HCT116 (cell line): ENCODE results near the gene INKA2. TPM values are rescaled to one million over a fixed set of nuclear protein-coding genes. Genes with fewer than 3 reads are reported as not detected.
A peak's percentile ranks its signal among the peaks of the same experiment; 100 is the strongest.

Source experiments
- ATAC-seq: fragments of 200-7000 bp; cut with Tn5 transposase; 2 replicates; pipeline ENCODE4 v1.9.1; 2020; ENCODE audit warnings: mild to moderate bottlenecking, moderate library complexity
- BruUV-seq: library from RNA; stranded (reverse); fragments of 400-500 nt; replicated peaks from 2 replicates; lab custom pipeline; 2021; lab: Mats Ljungman, UMichigan
- CTCF ChIA-PET: fragments of 300-600 bp; sonication (Branson Sonifier 250); formaldehyde crosslinking; loops from one replicate; lab custom pipeline; 2021; ENCODE audit warnings: antibody characterized with exemption; lab: Charles Lee
- POLR2A ChIA-PET: fragments of 300-600, 350-600 bp; sonication (Branson Sonifier 250); formaldehyde crosslinking; loops from one replicate; lab custom pipeline; 2021; ENCODE audit warnings: antibody characterized with exemption; lab: Charles Lee
- RAD21 ChIA-PET, 2 experiments: fragments of 300-600 bp; sonication (Branson Sonifier 250); formaldehyde crosslinking; loops; one replicate each; lab custom pipeline; 2023; ENCODE audit warnings: low total read pairs in 2 of 2; ENCODE audit not compliant: uncharacterized antibody in 2 of 2, unreplicated experiment in 2 of 2, low non-redundant PET in 1 of 2; lab: Charles Lee
- DNase-seq: peaks from one replicate; pipeline ENCODE4 v3.0.0-alpha.2; 2010; ENCODE audit warnings: low read depth, low spot score
- H2AFZ ChIP-seq: fragments of 200-600 bp; shearing (Covaris generic), sonication (generic); 2 replicates; pipeline ENCODE4 v1.6.1; 2017; ENCODE audit warnings: low read depth, mixed run types, mixed read lengths, antibody characterized with exemption, low read length; ENCODE audit not compliant: poor library complexity, severe bottlenecking
- H3K27ac ChIP-seq: 2 replicates; pipeline ENCODE4 v1.5.1; 2012; ENCODE audit warnings: low read depth, low read length
- H3K27me3 ChIP-seq: fragments of 200-600 bp; sonication (generic); 2 replicates; pipeline ENCODE4 v1.6.1; 2016; ENCODE audit warnings: mixed run types, low read length, mixed read lengths; ENCODE audit not compliant: insufficient read depth
- H3K36me3 ChIP-seq, 2 experiments: fragments of 200-500 bp in 1 of 2; fragments of 200-600 bp in 1 of 2; sonication (Bioruptor generic) in 1 of 2; sonication (generic) in 1 of 2; 2 replicates each; pipeline versions ENCODE4 v1.5.1 to v1.6.1; 2014 to 2016; ENCODE audit warnings: low read length in 2 of 2, inconsistent platforms in 1 of 2, mixed read lengths in 1 of 2, mixed run types in 1 of 2; ENCODE audit not compliant: insufficient read depth in 2 of 2, control insufficient read depth in 1 of 2
- H3K4me1 ChIP-seq, 2 experiments: fragments of 200-600 bp in 1 of 2; sonication (generic) in 1 of 2; 2 replicates each; pipeline versions ENCODE4 v1.5.1 to v1.6.1; 2012 to 2017; ENCODE audit warnings: low read length in 2 of 2, inconsistent platforms in 1 of 2, mild to moderate bottlenecking in 1 of 2, mixed read lengths in 1 of 2, mixed run types in 1 of 2, moderate library complexity in 1 of 2; ENCODE audit not compliant: insufficient read depth in 2 of 2, control insufficient read depth in 1 of 2
- H3K4me2 ChIP-seq: fragments of 200-600 bp; sonication (generic); 2 replicates; pipeline ENCODE4 v1.6.1; 2017; ENCODE audit warnings: mixed run types, low read length, mixed read lengths
- H3K4me3 ChIP-seq, 2 experiments: fragments of 200-600 bp in 1 of 2; sonication (generic) in 1 of 2; replicated peaks in 1 of 2; 2 replicates each; pipeline ENCODE4 v1.5.1; 2011 to 2016; ENCODE audit warnings: low read length in 2 of 2, control low read depth in 1 of 2, low read depth in 1 of 2, mild to moderate bottlenecking in 1 of 2, mixed read lengths in 1 of 2, mixed run types in 1 of 2
- H3K79me2 ChIP-seq: fragments of 200-600 bp; sonication (generic); 2 replicates; pipeline ENCODE4 v1.6.1; 2017; ENCODE audit warnings: mild to moderate bottlenecking, mixed run types, low read length, moderate library complexity, mixed read lengths; ENCODE audit not compliant: insufficient read depth
- H3K9ac ChIP-seq: fragments of 200-600 bp; sonication (generic); 2 replicates; pipeline ENCODE4 v1.6.1; 2016; ENCODE audit warnings: low read length, mixed read lengths
- H3K9me2 ChIP-seq: fragments of 200-600 bp; sonication (generic), shearing (Covaris generic); 2 replicates; pipeline ENCODE4 v1.6.1; 2017; ENCODE audit warnings: mixed run types, mild to moderate bottlenecking, moderate library complexity; ENCODE audit not compliant: insufficient read depth
- H3K9me3 ChIP-seq, 2 experiments: fragments of 200-500 bp in 1 of 2; fragments of 200-600 bp in 1 of 2; sonication (Bioruptor generic) in 1 of 2; sonication (generic) in 1 of 2; 2 replicates each; pipeline ENCODE4 v1.6.1; 2014 to 2017; ENCODE audit warnings: low read length in 2 of 2, mixed read lengths in 2 of 2, inconsistent platforms in 1 of 2, low read depth in 1 of 2, mild to moderate bottlenecking in 1 of 2, mixed run types in 1 of 2, moderate library complexity in 1 of 2; ENCODE audit not compliant: control insufficient read depth in 1 of 2, insufficient read depth in 1 of 2
- H4K20me1 ChIP-seq: fragments of 200-600 bp; sonication (generic), shearing (Covaris generic); 2 replicates; pipeline ENCODE4 v1.6.1; 2017; ENCODE audit warnings: mixed run types, mild to moderate bottlenecking, moderate library complexity; ENCODE audit not compliant: insufficient read depth
- CEBPB ChIP-seq: IDR thresholded peaks from 2 replicates; pipeline ENCODE4 v1.6.1; 2012; ENCODE audit warnings: low read depth
- CTCF ChIP-seq, 3 experiments: fragments of 200-600 bp in 1 of 3; sonication (generic) in 1 of 3; IDR thresholded peaks in 2 of 3; conservative IDR thresholded peaks in 1 of 3; 2 replicates each; pipeline ENCODE4 v1.5.1; 2012 to 2017; ENCODE audit warnings: low read depth in 2 of 3, low read length in 2 of 3, antibody characterized with exemption in 1 of 3, borderline replicate concordance in 1 of 3, control low read depth in 1 of 3, mild to moderate bottlenecking in 1 of 3, mixed read lengths in 1 of 3, mixed run types in 1 of 3, moderate library complexity in 1 of 3; ENCODE audit not compliant: insufficient read depth in 1 of 3
- EGR1 ChIP-seq: IDR thresholded peaks from 2 replicates; pipeline ENCODE4 v1.6.1; 2012; ENCODE audit warnings: low read depth
- EZH2phosphoT487 ChIP-seq: fragments of 200-600 bp; IDR thresholded peaks from 2 replicates; pipeline ENCODE4 v1.6.1; 2018; ENCODE audit warnings: antibody characterized with exemption, borderline replicate concordance
- MAX ChIP-seq: IDR thresholded peaks from 2 replicates; pipeline ENCODE4 v1.6.1; 2012
- POLR2AphosphoS5 ChIP-seq: IDR thresholded peaks from 2 replicates; pipeline ENCODE4 v1.6.1; 2011; ENCODE audit warnings: mild to moderate bottlenecking, low read depth, low read length, moderate library complexity
- RAD21 ChIP-seq: IDR thresholded peaks from 2 replicates; pipeline ENCODE4 v1.6.1; 2012; ENCODE audit warnings: low read depth, mild to moderate bottlenecking
- SIN3A ChIP-seq: IDR thresholded peaks from 2 replicates; pipeline ENCODE4 v1.6.1; 2012; ENCODE audit warnings: low read depth
- SP1 ChIP-seq: IDR thresholded peaks from 2 replicates; pipeline ENCODE4 v1.6.1; 2012; ENCODE audit warnings: low read depth
- intact Hi-C: fragments of 100-400 bp; cut with micrococcal nuclease; formaldehyde crosslinking; loops from 2 replicates; pipeline ENCODE4 v1.10.0; 2022
- total RNA-seq: library from RNA; stranded (reverse); gene quantifications from one replicate; pipeline ENCODE4 v1.2.1, GENCODE V29; 2021; ENCODE audit not compliant: unreplicated experiment

The INKA2 gene
- total RNA-seq, 1 experiment from 2014 or later, result 4.0 TPM

- ChIA-PET CTCF (interaction anchor here (0.7 to 2.3 kb wide), 16 partner anchors 8 to 273 kb away, joined by 3 to 63 read pairs (median 6); partner anchors contain the start of genes DDX20 and INKA2), POLR2A (interaction anchor here (0.6 to 1.5 kb wide), 6 partner anchors 9 to 265 kb away, joined by 3 to 9 read pairs (median 5); no protein-coding TSS in a partner anchor), RAD21 (interaction anchor here (0.8 to 1.4 kb wide), 9 partner anchors 8 to 265 kb away, joined by 3 to 11 read pairs (median 3); partner anchors contain the start of genes DDX20 (in 1 of the 2) and INKA2 (in 1 of the 2))
- Histone ChIP-seq H2AFZ (peak overlapping the region; percentile 58), H3K9ac (no peak overlapping the region), H3K4me3 (no peak overlapping the region), H3K36me3 (no peaks in the 10 kb centered on the region), H3K4me1 (peaks cover 0 to 8% of the 10 kb centered on the region in 2 experiments; a peak in 2 of 4 replicates), H3K27me3 (peaks cover 4% of the 10 kb centered on the region; the same call in 1 of the 2 replicates), H3K27ac (no peak overlapping the region), H4K20me1 (no peaks in the 10 kb centered on the region), H3K79me2 (no peaks in the 10 kb centered on the region), H3K9me3 (no peaks in the 10 kb centered on the region), H3K9me2 (no peaks in the 10 kb centered on the region), H3K4me2 (0 out of 2 replicates have a peak overlapping the region, but pooled peaks have one; percentile 13)
- intact Hi-C loops, result loop anchor here (1.0 kb wide), 1 partner anchor 32 kb away; no protein-coding TSS in a partner anchor
- BruUV-seq, result no TSS peak
- ATAC-seq (peak; percentile 96), DNase-seq (peak; percentile 90)
- TF ChIP-seq CTCF (IDR thresholded peaks at IDR 0.05 in 2 of 3, conservative IDR thresholded peaks at IDR 0.05 in 1 of 3; ENCODE audit: borderline replicate concordance in 1 of 3, insufficient read depth in 1 of 3, low read depth in 2 of 3, low read length in 2 of 3) (peak; percentile 78 to 99 (median 81)), EZH2phosphoT487 (no peak), SIN3A (no peak), CEBPB (no peak; the same call in 1 of the 2 replicates), EGR1 (no peak), POLR2AphosphoS5 (0 out of 2 replicates have a peak, but pooled peaks have one; percentile 21), RAD21 (peak; percentile 86), MAX (peak; percentile 54; the same call in 1 of the 2 replicates), SP1 (no peak)
These were observed 8.1 kb upstream of the INKA2 start for GRCh38 chr1:111747282-111747734.
